Left ventricle myocardium superior (tissue), 1 donor: ENCODE measurements around the gene INTS11. TPM values are rescaled to one million over a fixed set of nuclear protein-coding genes. Genes with fewer than 3 reads are reported as not detected.

ENCODE experiments used
- ATAC-seq: fragments of 200-7000 bp; cut with Tn5 transposase; one replicate; pipeline ENCODE4 v1.9.1; 2020; ENCODE audit warnings: mild to moderate bottlenecking, moderate library complexity
- DNase-seq: peaks from one replicate; pipeline ENCODE4 v3.0.0-alpha.2; 2020
- intact Hi-C: fragments of 100-400 bp; cut with micrococcal nuclease; formaldehyde crosslinking; loops from one replicate; pipeline ENCODE4 v1.11.0; 2022
- total RNA-seq: library from RNA; stranded (reverse); fragmentation: NEBNext Ultra II Directional; extraction: Animal tissue kit (Norgen Biotek cat#: 25700); gene quantifications from one replicate; pipeline ENCODE4 v1.2.1, GENCODE V29; 2021
- donor health status: DM: no; HTN: yes; CAD: no; lungs with severe emphysema.

Gene INTS11
- total RNA-seq, 1 donor from 2014 or later, result 77.2 TPM

GRCh38 chr1:1307261-1307922 lies 17.1 kb downstream of the INTS11 start:
- ATAC-seq (peak; percentile 1), DNase-seq (peak; percentile 80)
- intact Hi-C loops, result no loop called here

- intact Hi-C loops, result no loop called here
- ATAC-seq, result no peak
Observed at GRCh38 chr1:1306661-1307260, 17.7 kb downstream of the INTS11 start.

GRCh38 chr1:1306070-1306660 lies 18.3 kb downstream of the INTS11 start:
- no peak for DNase-seq
- intact Hi-C loops, result no loop called here
- no peak for ATAC-seq

More at GRCh38 chr1:1306661-1307260, 17.7 kb downstream of the INTS11 start:
- no peak for DNase-seq

GRCh38 chr1:1305300-1306069 lies 19.0 kb downstream of the INTS11 start:
- ATAC-seq (peak; percentile 24), DNase-seq (peak; percentile 83)
- intact Hi-C loops, result no loop called here

GRCh38 chr1:1304331-1305299 lies 19.8 kb downstream of the INTS11 start:
- peak; percentile 18 for ATAC-seq
- intact Hi-C loops, result no loop called here
- DNase-seq, result peak; percentile 85

GRCh38 chr1:1303736-1304135 lies 20.7 kb downstream of the INTS11 start:
- ATAC-seq, result no peak
- intact Hi-C loops, result no loop called here
- DNase-seq, result no peak

GRCh38 chr1:1302951-1303509 lies 21.4 kb downstream of the INTS11 start:
- no peak for ATAC-seq
- DNase-seq, result no peak
- intact Hi-C loops, result no loop called here

- intact Hi-C loops, result no loop called here
- no peak for DNase-seq
- no peak for ATAC-seq
Observed at GRCh38 chr1:1302006-1302430, 22.4 kb downstream of the INTS11 start.

- no peak for DNase-seq
- intact Hi-C loops, result no loop called here
- ATAC-seq, result no peak
Observed at GRCh38 chr1:1300352-1300739, 24.1 kb downstream of the INTS11 start.

GRCh38 chr1:1299686-1300351 lies 24.6 kb downstream of the INTS11 start:
- ATAC-seq (no peak), DNase-seq (no peak)
- intact Hi-C loops, result no loop called here

GRCh38 chr1:1298861-1299685 lies 25.4 kb downstream of the INTS11 start:
- DNase-seq (peak; percentile 29), ATAC-seq (no peak)
- intact Hi-C loops, result no loop called here

GRCh38 chr1:1297802-1298424 lies 26.5 kb downstream of the INTS11 start:
- peak; percentile 24 for DNase-seq
- intact Hi-C loops, result no loop called here
- ATAC-seq, result no peak

- peak; percentile 26 for DNase-seq
- intact Hi-C loops, result no loop called here
- no peak for ATAC-seq
Observed at GRCh38 chr1:1296070-1297061, 28.1 kb downstream of the INTS11 start.

- intact Hi-C loops, result no loop called here
- DNase-seq (no peak), ATAC-seq (no peak)
Observed at GRCh38 chr1:1295154-1295923, 29.1 kb downstream of the INTS11 start.
